Psoas muscle (tissue), 8 donors: ENCODE results near the gene TMEM119. TPM values are rescaled to one million over a fixed set of nuclear protein-coding genes. Genes with fewer than 3 reads are reported as not detected.

Experiments used
- ATAC-seq, 4 donors: fragments of 200-7000 bp; cut with Tn5 transposase; one replicate each; pipeline ENCODE4 v1.9.1; 2020; ENCODE audit warnings: moderate library complexity in 3 of 4, mild to moderate bottlenecking in 2 of 4
- DNase-seq, 2 donors: peaks; one replicate each; pipeline ENCODE4 v3.0.0-alpha.2; 2020
- H3K27ac ChIP-seq: fragments of 200-600 bp; one replicate; pipeline ENCODE4 v1.8.0; 2022
- H3K27me3 ChIP-seq, 3 donors: fragments of 200-600 bp in 1 of 3; one replicate each; pipeline versions ENCODE4 v1.6.1 to v1.8.0; 2013 to 2022; ENCODE audit warnings: low read length in 2 of 3, mild to moderate bottlenecking in 2 of 3, moderate library complexity in 1 of 3; ENCODE audit not compliant: insufficient read depth in 3 of 3
- H3K36me3 ChIP-seq, 2 donors: fragments of 200-600 bp in 1 of 2; one replicate each; pipeline versions ENCODE4 v1.6.1 to v1.8.0; 2013 to 2022; ENCODE audit warnings: low read depth in 1 of 2, mild to moderate bottlenecking in 1 of 2, moderate library complexity in 1 of 2; ENCODE audit not compliant: insufficient read depth in 1 of 2
- H3K4me1 ChIP-seq: fragments of 200-600 bp; one replicate; pipeline ENCODE4 v1.8.0; 2022
- H3K4me3 ChIP-seq: fragments of 200-600 bp; one replicate; pipeline ENCODE4 v1.8.0; 2022; ENCODE audit warnings: mild to moderate bottlenecking
- H3K9me3 ChIP-seq: fragments of 200-600 bp; one replicate; pipeline ENCODE4 v1.8.0; 2022
- WGBS, 3 donors: extraction: QIAGEN DNeasy Blood & Tissue Kit; methylation state at CpG; one replicate each; pipeline versions ENCODE4 v1.1.6 to v1.1.7; 2013; 5-methylcytosine and 5-hydroxymethylcytosine counted together
- intact Hi-C, 2 donors: fragments of 100-400 bp; cut with DNase I; formaldehyde crosslinking; loops; one replicate each; pipeline versions ENCODE4 v1.11.0 to v1.14.2; 2022
- polyA plus RNA-seq, 3 donors: library from polyadenylated mRNA; stranded (reverse); fragments of 200-250 nt; gene quantifications; one replicate each; pipeline ENCODE4 v1.2.3, GENCODE V29; 2013
- total RNA-seq, 4 donors: library from RNA; stranded (reverse); fragmentation: NEBNext Ultra II Directional in 2 of 4; extraction: Animal tissue kit (Norgen Biotek cat#: 25700) in 2 of 4; gene quantifications; one replicate each; pipeline versions ENCODE4 v1.2.1 to v1.2.4, GENCODE V29; 2021 to 2023
- TF ChIP-seq, protein P1 (sequence below): fragments of 200-600 bp; IDR thresholded peaks from one replicate; pipeline ENCODE4 v1.8.0; 2022; ENCODE audit warnings: antibody characterized with exemption
- donor health status: healthy with polysubstance abuse.
- donor health status: DM: no; HTN: no; CAD: no; lungs with moderate emphysema.
- donor health status: Bipolar disorder and iron deficiency.
- donor health status: healthy.
- donor health status: DM: yes; HTN: yes; CAD: no.
- donor health status: DM: no; HTN: no; CAD: no.
- donor health status: DM: no; HTN: no; CAD: no.
- donor health status: DM: yes; HTN: yes; CAD: no.

The TMEM119 gene
- total and polyA plus RNA-seq, 7 donors = 0.25 to 2.6 (median 0.36) TPM

- DNase-seq (no peak), ATAC-seq (no peak)
- H3K4me3 ChIP-seq = no peak overlapping the region
- no peaks in the 10 kb centered on the region for H3K9me3 ChIP-seq
- H3K36me3 ChIP-seq = no peaks in the 10 kb centered on the region
- no peaks in the 10 kb centered on the region for H3K4me1 ChIP-seq
- intact Hi-C loops = no loop called here
- TF ChIP-seq, protein P1, sequence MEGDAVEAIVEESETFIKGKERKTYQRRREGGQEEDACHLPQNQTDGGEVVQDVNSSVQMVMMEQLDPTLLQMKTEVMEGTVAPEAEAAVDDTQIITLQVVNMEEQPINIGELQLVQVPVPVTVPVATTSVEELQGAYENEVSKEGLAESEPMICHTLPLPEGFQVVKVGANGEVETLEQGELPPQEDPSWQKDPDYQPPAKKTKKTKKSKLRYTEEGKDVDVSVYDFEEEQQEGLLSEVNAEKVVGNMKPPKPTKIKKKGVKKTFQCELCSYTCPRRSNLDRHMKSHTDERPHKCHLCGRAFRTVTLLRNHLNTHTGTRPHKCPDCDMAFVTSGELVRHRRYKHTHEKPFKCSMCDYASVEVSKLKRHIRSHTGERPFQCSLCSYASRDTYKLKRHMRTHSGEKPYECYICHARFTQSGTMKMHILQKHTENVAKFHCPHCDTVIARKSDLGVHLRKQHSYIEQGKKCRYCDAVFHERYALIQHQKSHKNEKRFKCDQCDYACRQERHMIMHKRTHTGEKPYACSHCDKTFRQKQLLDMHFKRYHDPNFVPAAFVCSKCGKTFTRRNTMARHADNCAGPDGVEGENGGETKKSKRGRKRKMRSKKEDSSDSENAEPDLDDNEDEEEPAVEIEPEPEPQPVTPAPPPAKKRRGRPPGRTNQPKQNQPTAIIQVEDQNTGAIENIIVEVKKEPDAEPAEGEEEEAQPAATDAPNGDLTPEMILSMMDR = no peak
- WGBS, 3 donors = 90 to 92% (median 91%) methylated on average over 10 of the region's 10 CpGs
- H3K27me3 ChIP-seq = peaks cover 0 to 3% (median 0%) of the 10 kb centered on the region in 3 donors
- no peak overlapping the region for H3K27ac ChIP-seq
Observed at GRCh38 chr12:108607981-108608600, 10.2 kb upstream of the TMEM119 start.

- ATAC-seq (no peak), DNase-seq (no peak)
- H3K27ac ChIP-seq = no peak overlapping the region
- no peaks in the 10 kb centered on the region for H3K4me1 ChIP-seq
- peaks cover 0 to 3% (median 0%) of the 10 kb centered on the region in 3 donors for H3K27me3 ChIP-seq
- no peaks in the 10 kb centered on the region for H3K9me3 ChIP-seq
- H3K36me3 ChIP-seq = no peaks in the 10 kb centered on the region
- TF ChIP-seq, protein P1 = no peak
- H3K4me3 ChIP-seq = no peak overlapping the region
- 55 to 58% (median 56%) methylated on average over 8 to 9 of the region's 9 CpGs for WGBS, 3 donors
- intact Hi-C loops = no loop called here
Observed at GRCh38 chr12:108606492-108606891, 8.6 kb upstream of the TMEM119 start.

DNA sequence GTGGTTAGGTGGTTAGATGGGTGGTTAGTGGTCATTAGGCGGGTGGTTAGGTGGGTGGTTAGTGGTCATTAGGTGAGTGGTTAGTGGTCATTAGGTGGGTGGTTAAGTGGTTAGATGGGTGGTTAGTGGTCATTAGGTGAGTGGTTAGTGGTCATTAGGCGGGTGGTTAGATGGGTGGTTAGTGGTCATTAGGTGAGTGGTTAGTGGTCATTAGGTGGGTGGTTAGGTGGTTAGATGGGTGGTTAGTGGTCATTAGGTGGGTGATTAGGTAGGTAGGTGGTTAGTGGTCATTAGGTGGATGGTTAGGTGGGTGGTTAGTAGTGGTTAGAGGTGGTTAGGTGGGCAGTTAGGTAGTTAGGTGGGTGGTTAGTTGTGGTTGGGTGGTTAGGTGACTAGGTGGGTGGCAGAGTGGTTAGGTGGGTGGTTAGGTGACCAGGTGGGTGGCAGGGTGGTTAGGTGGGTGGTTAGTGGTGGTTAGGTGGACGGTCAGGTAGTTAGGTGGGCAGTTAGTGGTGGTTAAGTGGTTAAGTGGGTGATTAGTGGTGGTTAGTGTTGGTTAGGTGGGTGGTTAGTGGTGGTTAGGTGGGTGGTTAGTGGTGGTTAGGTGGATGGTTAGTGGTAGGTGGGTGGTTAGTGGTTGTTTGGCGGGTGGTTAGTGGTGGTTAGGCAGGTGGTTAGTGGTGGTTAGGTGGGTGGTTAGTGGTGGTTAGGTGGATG is 8.0 kb upstream of the TMEM119 start:
- intact Hi-C loops = no loop called here
- Histone ChIP-seq H3K4me1 (no peaks in the 10 kb centered on the region), H3K36me3 (no peaks in the 10 kb centered on the region), H3K27ac (no peak overlapping the region), H3K27me3 (peaks cover 0 to 3% (median 0%) of the 10 kb centered on the region in 3 donors), H3K4me3 (no peak overlapping the region), H3K9me3 (no peaks in the 10 kb centered on the region)
- WGBS, 3 donors = 95 to 98% (median 96%) methylated on average over 4 of the region's 4 CpGs
- TF ChIP-seq, protein P1 = no peak
- ATAC-seq (no peak), DNase-seq (no peak)

DNA sequence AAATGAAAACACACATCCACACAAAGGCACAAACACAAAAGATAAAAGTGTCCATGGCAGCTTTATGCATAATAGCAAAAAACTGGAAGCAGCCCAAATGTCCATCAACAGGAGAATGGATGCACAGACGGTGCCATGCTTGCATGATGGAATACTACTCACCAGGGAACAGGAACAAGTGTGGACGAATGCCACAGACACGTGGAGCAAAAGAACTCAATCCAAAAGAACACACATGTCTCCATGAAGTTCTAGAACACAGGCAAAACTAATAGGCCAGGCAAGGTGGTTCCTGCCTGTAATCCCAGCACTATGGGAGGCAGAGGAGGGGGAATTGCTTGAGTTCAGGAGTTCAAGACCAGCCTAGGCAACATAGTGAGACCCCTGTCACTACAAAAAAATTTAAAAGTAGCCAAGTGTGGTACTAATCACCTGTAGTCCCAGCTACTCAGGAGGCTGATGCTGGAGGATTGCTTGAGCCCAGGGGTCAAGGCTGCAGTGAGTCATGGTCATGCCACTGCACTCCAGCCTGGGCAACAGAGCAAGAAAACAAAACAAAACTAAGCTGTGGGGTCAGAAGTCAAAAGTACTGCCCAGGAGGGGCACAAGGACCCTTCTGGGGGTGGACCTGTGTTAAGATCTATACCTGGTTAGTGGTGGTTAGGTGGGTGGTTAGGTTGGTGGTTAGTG is 7.3 kb upstream of the TMEM119 start:
- H3K4me3 ChIP-seq = no peak overlapping the region
- no peaks in the 10 kb centered on the region for H3K9me3 ChIP-seq
- H3K27ac ChIP-seq = no peak overlapping the region
- TF ChIP-seq, protein P1 = no peak
- no peaks in the 10 kb centered on the region for H3K4me1 ChIP-seq
- peaks cover 0 to 3% (median 0%) of the 10 kb centered on the region in 3 donors for H3K27me3 ChIP-seq
- H3K36me3 ChIP-seq = no peaks in the 10 kb centered on the region
- 44 to 53% (median 44%) methylated on average over 3 of the region's 3 CpGs for WGBS, 3 donors
- no peak for ATAC-seq
- DNase-seq = no peak
- intact Hi-C loops = no loop called here
